ENCODE data around the gene GPI. TPM values are rescaled to one million over a fixed set of nuclear protein-coding genes. Genes with fewer than 3 reads are reported as not detected.

The GPI gene
- total RNA-seq, 1 experiment from 2014 or later = 329 TPM

DNA sequence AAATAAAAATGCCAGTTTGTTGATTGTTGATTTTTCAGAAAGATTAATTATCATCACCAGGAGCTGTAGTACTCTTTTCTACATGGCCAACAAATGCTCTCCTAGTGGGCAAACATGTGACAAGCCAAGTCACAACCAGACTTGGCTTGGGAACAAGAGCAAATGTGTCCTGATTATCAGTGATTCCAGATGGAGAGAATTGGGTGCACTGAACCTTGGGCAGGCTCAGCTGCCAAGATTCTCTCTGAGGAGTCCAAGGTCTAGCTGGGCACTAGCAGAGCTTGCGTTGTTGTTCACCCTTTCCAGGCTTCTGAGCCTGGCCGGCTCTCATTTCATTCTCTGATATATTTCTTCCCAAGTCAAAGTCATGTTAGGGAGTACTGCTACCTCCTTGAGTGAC lies 27.3 kb upstream of the GPI start:
- Mint-ChIP-seq H3K4me1 (ENCODE audit: low read depth, unreplicated experiment) (peaks cover 7% of the 10 kb centered on the region), H3K36me3 (ENCODE audit: insufficient read depth, unreplicated experiment) (peaks cover 45% of the 10 kb centered on the region), H3K9me3 (ENCODE audit: unreplicated experiment) (no peaks in the 10 kb centered on the region), H3K27me3 (ENCODE audit: insufficient read depth, unreplicated experiment) (no peaks in the 10 kb centered on the region), H3K27ac (ENCODE audit: unreplicated experiment) (no peak overlapping the region), H3K4me3 (ENCODE audit: unreplicated experiment) (no peak overlapping the region)
- Histone ChIP-seq H3K4me1 (peaks cover 10% of the 10 kb centered on the region; the same call in 1 of the 2 replicates), H3K4me3 (ENCODE audit: low read depth, low read length) (no peak overlapping the region), H3K9me3 (no peaks in the 10 kb centered on the region), H3K27me3 (replicated peaks; ENCODE audit: control insufficient read depth, insufficient read depth, low read length) (no peaks in the 10 kb centered on the region), H3K36me3 (ENCODE audit: control insufficient read depth, insufficient read depth, low read length) (peaks cover 3% of the 10 kb centered on the region; the same call in 1 of the 2 replicates)
- BruUV-seq (replicated peaks) = no TSS peak
- no peak for DNase-seq
- TF ChIP-seq, protein P1, sequence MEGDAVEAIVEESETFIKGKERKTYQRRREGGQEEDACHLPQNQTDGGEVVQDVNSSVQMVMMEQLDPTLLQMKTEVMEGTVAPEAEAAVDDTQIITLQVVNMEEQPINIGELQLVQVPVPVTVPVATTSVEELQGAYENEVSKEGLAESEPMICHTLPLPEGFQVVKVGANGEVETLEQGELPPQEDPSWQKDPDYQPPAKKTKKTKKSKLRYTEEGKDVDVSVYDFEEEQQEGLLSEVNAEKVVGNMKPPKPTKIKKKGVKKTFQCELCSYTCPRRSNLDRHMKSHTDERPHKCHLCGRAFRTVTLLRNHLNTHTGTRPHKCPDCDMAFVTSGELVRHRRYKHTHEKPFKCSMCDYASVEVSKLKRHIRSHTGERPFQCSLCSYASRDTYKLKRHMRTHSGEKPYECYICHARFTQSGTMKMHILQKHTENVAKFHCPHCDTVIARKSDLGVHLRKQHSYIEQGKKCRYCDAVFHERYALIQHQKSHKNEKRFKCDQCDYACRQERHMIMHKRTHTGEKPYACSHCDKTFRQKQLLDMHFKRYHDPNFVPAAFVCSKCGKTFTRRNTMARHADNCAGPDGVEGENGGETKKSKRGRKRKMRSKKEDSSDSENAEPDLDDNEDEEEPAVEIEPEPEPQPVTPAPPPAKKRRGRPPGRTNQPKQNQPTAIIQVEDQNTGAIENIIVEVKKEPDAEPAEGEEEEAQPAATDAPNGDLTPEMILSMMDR (IDR thresholded peaks at IDR 0.05; ENCODE audit: insufficient read depth in 1 of 2, low read depth in 1 of 2, low read length in 1 of 2, severe bottlenecking in 1 of 2, unreplicated experiment in 1 of 2) = no peak
- CTCF ChIA-PET = no interaction called here
- intact Hi-C loops (cut with micrococcal nuclease; ENCODE audit: unreplicated experiment) = loop anchor here (5.0 kb wide), 2 partner anchors 80 to 95 kb away; no protein-coding TSS in a partner anchor
- POLR2A ChIA-PET = no interaction called here

DNA sequence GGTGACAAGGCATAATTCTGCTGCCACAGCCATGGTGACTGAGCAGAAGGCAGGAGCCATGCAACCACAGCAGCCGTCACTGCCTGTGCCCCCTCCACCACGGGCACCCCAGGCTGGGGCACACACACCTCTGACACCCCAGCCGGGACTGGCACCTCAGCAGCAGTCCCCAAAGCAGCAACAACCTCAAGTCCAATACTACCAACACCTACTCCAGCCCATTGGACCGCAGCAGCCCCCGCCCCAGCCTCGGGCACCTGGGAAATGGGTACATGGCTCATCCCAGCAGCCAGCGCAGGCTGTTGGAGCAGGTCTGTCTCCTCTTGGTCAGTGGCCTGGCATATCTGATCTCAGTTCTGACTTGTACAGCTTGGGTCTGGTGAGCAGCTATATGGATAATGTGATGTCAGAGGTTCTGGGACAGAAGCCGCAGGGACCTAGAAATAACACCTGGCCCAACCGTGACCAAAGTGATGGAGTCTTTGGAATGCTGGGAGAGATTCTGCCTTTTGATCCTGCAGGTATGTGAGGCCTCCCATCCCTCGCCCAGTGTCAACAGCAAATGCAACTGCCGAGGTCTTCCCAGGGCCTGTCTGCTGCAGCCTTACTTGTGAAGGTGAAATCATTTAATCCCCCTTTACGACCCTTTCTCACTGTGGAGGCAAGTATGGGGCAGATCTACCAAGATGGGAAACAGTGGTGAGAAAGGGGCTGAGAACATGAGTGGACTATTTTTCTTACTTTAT lies 22.9 kb upstream of the GPI start:
- H3K27me3 ChIP-seq (replicated peaks; ENCODE audit: control insufficient read depth, insufficient read depth, low read length) = no peaks in the 10 kb centered on the region
- Mint-ChIP-seq H3K9me3 (ENCODE audit: unreplicated experiment) (no peaks in the 10 kb centered on the region), H3K27me3 (ENCODE audit: insufficient read depth, unreplicated experiment) (no peaks in the 10 kb centered on the region), H3K4me3 (ENCODE audit: unreplicated experiment) (no peak overlapping the region), H3K27ac (ENCODE audit: unreplicated experiment) (peak overlapping the region; percentile 49), H3K36me3 (ENCODE audit: insufficient read depth, unreplicated experiment) (peaks cover 62% of the 10 kb centered on the region), H3K4me1 (ENCODE audit: low read depth, unreplicated experiment) (peaks cover 11% of the 10 kb centered on the region)
- TF ChIP-seq, protein P1 (IDR thresholded peaks at IDR 0.05; ENCODE audit: insufficient read depth in 1 of 2, low read depth in 1 of 2, low read length in 1 of 2, severe bottlenecking in 1 of 2, unreplicated experiment in 1 of 2) = no peak
- POLR2A ChIA-PET = no interaction called here
- BruUV-seq (replicated peaks) = TSS peak; percentile 68
- H3K9me3 ChIP-seq = 0 out of 2 replicates have a peak, but pooled peaks cover 6% of the 10 kb centered on the region
- peaks cover 11% of the 10 kb centered on the region; the same call in 1 of the 2 replicates for H3K4me1 ChIP-seq
- peaks cover 3% of the 10 kb centered on the region for H3K36me3 ChIP-seq (ENCODE audit: control insufficient read depth, insufficient read depth, low read length)
- CTCF ChIA-PET = interaction anchor here (0.7 to 1.1 kb wide), 2 partner anchors 10 to 294 kb away, joined by 3 read pairs; no protein-coding TSS in a partner anchor
- no peak overlapping the region for H3K4me3 ChIP-seq (ENCODE audit: low read depth, low read length)
- intact Hi-C loops (cut with micrococcal nuclease; ENCODE audit: unreplicated experiment) = no loop called here
- peak; percentile 63 to 75 for DNase-seq

GRCh38 chr19:34343751-34344150 lies 21.2 kb upstream of the GPI start:
- Mint-ChIP-seq H3K27me3 (ENCODE audit: insufficient read depth, unreplicated experiment) (no peaks in the 10 kb centered on the region), H3K4me3 (ENCODE audit: unreplicated experiment) (no peak overlapping the region), H3K4me1 (ENCODE audit: low read depth, unreplicated experiment) (peaks cover 11% of the 10 kb centered on the region), H3K27ac (ENCODE audit: unreplicated experiment) (no peak overlapping the region), H3K9me3 (ENCODE audit: unreplicated experiment) (no peaks in the 10 kb centered on the region), H3K36me3 (ENCODE audit: insufficient read depth, unreplicated experiment) (peaks cover 62% of the 10 kb centered on the region)
- H3K4me3 ChIP-seq (ENCODE audit: low read depth, low read length) = no peak overlapping the region
- CTCF ChIA-PET = no interaction called here
- H3K27me3 ChIP-seq (replicated peaks; ENCODE audit: control insufficient read depth, insufficient read depth, low read length) = no peaks in the 10 kb centered on the region
- POLR2A ChIA-PET = interaction anchor here (0.6 kb wide), 2 partner anchors 33 to 69 kb away, joined by 3 to 4 read pairs; no protein-coding TSS in a partner anchor
- intact Hi-C loops (cut with micrococcal nuclease; ENCODE audit: unreplicated experiment) = no loop called here
- no TSS peak for BruUV-seq (replicated peaks)
- TF ChIP-seq, protein P1 (IDR thresholded peaks at IDR 0.05; ENCODE audit: insufficient read depth in 1 of 2, low read depth in 1 of 2, low read length in 1 of 2, severe bottlenecking in 1 of 2, unreplicated experiment in 1 of 2) = no peak
- H3K4me1 ChIP-seq = peaks cover 11% of the 10 kb centered on the region; the same call in 1 of the 2 replicates
- no peak for DNase-seq
- H3K9me3 ChIP-seq = 0 out of 2 replicates have a peak, but pooled peaks cover 6% of the 10 kb centered on the region
- H3K36me3 ChIP-seq (ENCODE audit: control insufficient read depth, insufficient read depth, low read length) = peaks cover 3% of the 10 kb centered on the region
